HCT116 (cell line): ENCODE results near the gene ACVR1. TPM values are rescaled to one million over a fixed set of nuclear protein-coding genes. Genes with fewer than 3 reads are reported as not detected.

Source experiments
- ATAC-seq: fragments of 200-7000 bp; cut with Tn5 transposase; 2 replicates; pipeline ENCODE4 v1.9.1; 2020; ENCODE audit warnings: mild to moderate bottlenecking, moderate library complexity
- BruUV-seq: library from RNA; stranded (reverse); fragments of 400-500 nt; replicated peaks from 2 replicates; lab custom pipeline; 2021; lab: Mats Ljungman, UMichigan
- CTCF ChIA-PET: fragments of 300-600 bp; sonication (Branson Sonifier 250); formaldehyde crosslinking; loops from one replicate; lab custom pipeline; 2021; ENCODE audit warnings: antibody characterized with exemption; lab: Charles Lee
- POLR2A ChIA-PET: fragments of 300-600, 350-600 bp; sonication (Branson Sonifier 250); formaldehyde crosslinking; loops from one replicate; lab custom pipeline; 2021; ENCODE audit warnings: antibody characterized with exemption; lab: Charles Lee
- RAD21 ChIA-PET, 2 experiments: fragments of 300-600 bp; sonication (Branson Sonifier 250); formaldehyde crosslinking; loops; one replicate each; lab custom pipeline; 2023; ENCODE audit warnings: low total read pairs in 2 of 2; ENCODE audit not compliant: uncharacterized antibody in 2 of 2, unreplicated experiment in 2 of 2, low non-redundant PET in 1 of 2; lab: Charles Lee
- DNase-seq: peaks from one replicate; pipeline ENCODE4 v3.0.0-alpha.2; 2010; ENCODE audit warnings: low read depth, low spot score
- H2AFZ ChIP-seq: fragments of 200-600 bp; shearing (Covaris generic), sonication (generic); 2 replicates; pipeline ENCODE4 v1.6.1; 2017; ENCODE audit warnings: low read depth, mixed run types, mixed read lengths, antibody characterized with exemption, low read length; ENCODE audit not compliant: poor library complexity, severe bottlenecking
- H3K27ac ChIP-seq: 2 replicates; pipeline ENCODE4 v1.5.1; 2012; ENCODE audit warnings: low read depth, low read length
- H3K27me3 ChIP-seq: fragments of 200-600 bp; sonication (generic); 2 replicates; pipeline ENCODE4 v1.6.1; 2016; ENCODE audit warnings: mixed run types, low read length, mixed read lengths; ENCODE audit not compliant: insufficient read depth
- H3K36me3 ChIP-seq, 2 experiments: fragments of 200-500 bp in 1 of 2; fragments of 200-600 bp in 1 of 2; sonication (Bioruptor generic) in 1 of 2; sonication (generic) in 1 of 2; 2 replicates each; pipeline versions ENCODE4 v1.5.1 to v1.6.1; 2014 to 2016; ENCODE audit warnings: low read length in 2 of 2, inconsistent platforms in 1 of 2, mixed read lengths in 1 of 2, mixed run types in 1 of 2; ENCODE audit not compliant: insufficient read depth in 2 of 2, control insufficient read depth in 1 of 2
- H3K4me1 ChIP-seq, 2 experiments: fragments of 200-600 bp in 1 of 2; sonication (generic) in 1 of 2; 2 replicates each; pipeline versions ENCODE4 v1.5.1 to v1.6.1; 2012 to 2017; ENCODE audit warnings: low read length in 2 of 2, inconsistent platforms in 1 of 2, mild to moderate bottlenecking in 1 of 2, mixed read lengths in 1 of 2, mixed run types in 1 of 2, moderate library complexity in 1 of 2; ENCODE audit not compliant: insufficient read depth in 2 of 2, control insufficient read depth in 1 of 2
- H3K4me2 ChIP-seq: fragments of 200-600 bp; sonication (generic); 2 replicates; pipeline ENCODE4 v1.6.1; 2017; ENCODE audit warnings: mixed run types, low read length, mixed read lengths
- H3K4me3 ChIP-seq, 2 experiments: fragments of 200-600 bp in 1 of 2; sonication (generic) in 1 of 2; replicated peaks in 1 of 2; 2 replicates each; pipeline ENCODE4 v1.5.1; 2011 to 2016; ENCODE audit warnings: low read length in 2 of 2, control low read depth in 1 of 2, low read depth in 1 of 2, mild to moderate bottlenecking in 1 of 2, mixed read lengths in 1 of 2, mixed run types in 1 of 2
- H3K79me2 ChIP-seq: fragments of 200-600 bp; sonication (generic); 2 replicates; pipeline ENCODE4 v1.6.1; 2017; ENCODE audit warnings: mild to moderate bottlenecking, mixed run types, low read length, moderate library complexity, mixed read lengths; ENCODE audit not compliant: insufficient read depth
- H3K9ac ChIP-seq: fragments of 200-600 bp; sonication (generic); 2 replicates; pipeline ENCODE4 v1.6.1; 2016; ENCODE audit warnings: low read length, mixed read lengths
- H3K9me2 ChIP-seq: fragments of 200-600 bp; sonication (generic), shearing (Covaris generic); 2 replicates; pipeline ENCODE4 v1.6.1; 2017; ENCODE audit warnings: mixed run types, mild to moderate bottlenecking, moderate library complexity; ENCODE audit not compliant: insufficient read depth
- H3K9me3 ChIP-seq, 2 experiments: fragments of 200-500 bp in 1 of 2; fragments of 200-600 bp in 1 of 2; sonication (Bioruptor generic) in 1 of 2; sonication (generic) in 1 of 2; 2 replicates each; pipeline ENCODE4 v1.6.1; 2014 to 2017; ENCODE audit warnings: low read length in 2 of 2, mixed read lengths in 2 of 2, inconsistent platforms in 1 of 2, low read depth in 1 of 2, mild to moderate bottlenecking in 1 of 2, mixed run types in 1 of 2, moderate library complexity in 1 of 2; ENCODE audit not compliant: control insufficient read depth in 1 of 2, insufficient read depth in 1 of 2
- H4K20me1 ChIP-seq: fragments of 200-600 bp; sonication (generic), shearing (Covaris generic); 2 replicates; pipeline ENCODE4 v1.6.1; 2017; ENCODE audit warnings: mixed run types, mild to moderate bottlenecking, moderate library complexity; ENCODE audit not compliant: insufficient read depth
- ATF3 ChIP-seq: IDR thresholded peaks from 2 replicates; pipeline ENCODE4 v1.6.1; 2012
- CBX3 ChIP-seq: IDR thresholded peaks from 2 replicates; pipeline ENCODE4 v1.6.1; 2012; ENCODE audit warnings: low read depth
- CEBPB ChIP-seq: IDR thresholded peaks from 2 replicates; pipeline ENCODE4 v1.6.1; 2012; ENCODE audit warnings: low read depth
- CTCF ChIP-seq, 3 experiments: fragments of 200-600 bp in 1 of 3; sonication (generic) in 1 of 3; IDR thresholded peaks in 2 of 3; conservative IDR thresholded peaks in 1 of 3; 2 replicates each; pipeline ENCODE4 v1.5.1; 2012 to 2017; ENCODE audit warnings: low read depth in 2 of 3, low read length in 2 of 3, antibody characterized with exemption in 1 of 3, borderline replicate concordance in 1 of 3, control low read depth in 1 of 3, mild to moderate bottlenecking in 1 of 3, mixed read lengths in 1 of 3, mixed run types in 1 of 3, moderate library complexity in 1 of 3; ENCODE audit not compliant: insufficient read depth in 1 of 3
- EZH2 ChIP-seq: fragments of 200-600 bp; sonication (generic); IDR thresholded peaks from 2 replicates; pipeline ENCODE4 v1.6.1; 2017; ENCODE audit warnings: antibody characterized with exemption, mixed run types
- FOSL1 ChIP-seq: IDR thresholded peaks from 2 replicates; pipeline ENCODE4 v1.6.1; 2012; ENCODE audit warnings: low read depth
- POLR2A ChIP-seq: IDR thresholded peaks from 2 replicates; pipeline ENCODE4 v1.7.0; 2011; ENCODE audit warnings: borderline replicate concordance; ENCODE audit not compliant: insufficient read depth, insufficient read length; ENCODE audit errors: extremely low read depth
- POLR2AphosphoS5 ChIP-seq: IDR thresholded peaks from 2 replicates; pipeline ENCODE4 v1.6.1; 2011; ENCODE audit warnings: mild to moderate bottlenecking, low read depth, low read length, moderate library complexity
- REST ChIP-seq: IDR thresholded peaks from 2 replicates; pipeline ENCODE4 v1.6.1; 2012; ENCODE audit warnings: low read depth
- SIN3A ChIP-seq: IDR thresholded peaks from 2 replicates; pipeline ENCODE4 v1.6.1; 2012; ENCODE audit warnings: low read depth
- SP1 ChIP-seq: IDR thresholded peaks from 2 replicates; pipeline ENCODE4 v1.6.1; 2012; ENCODE audit warnings: low read depth
- SRF ChIP-seq: IDR thresholded peaks from 2 replicates; pipeline ENCODE4 v1.6.1; 2012; ENCODE audit warnings: low read depth
- TCF7L2 ChIP-seq: IDR thresholded peaks from 2 replicates; pipeline ENCODE4 v1.7.0; 2011; ENCODE audit warnings: borderline replicate concordance, inconsistent platforms; ENCODE audit not compliant: insufficient read depth, insufficient read length; ENCODE audit errors: extremely low read depth
- ZBTB33 ChIP-seq: IDR thresholded peaks from 2 replicates; pipeline ENCODE4 v1.6.1; 2011; ENCODE audit warnings: mild to moderate bottlenecking, low read length, moderate library complexity; ENCODE audit not compliant: insufficient replicate concordance; ENCODE audit errors: extremely low read depth
- ZFX ChIP-seq: fragments of 450-650 bp; IDR thresholded peaks from 2 replicates; pipeline ENCODE4 v1.6.1; 2017
- ZNF274 ChIP-seq: fragments of 200-500 bp; sonication (Bioruptor generic); IDR thresholded peaks from 2 replicates; pipeline ENCODE4 v1.6.1; 2014; ENCODE audit warnings: mild to moderate bottlenecking, low read depth, low read length, inconsistent platforms
- intact Hi-C: fragments of 100-400 bp; cut with micrococcal nuclease; formaldehyde crosslinking; loops from 2 replicates; pipeline ENCODE4 v1.10.0; 2022
- total RNA-seq: library from RNA; stranded (reverse); gene quantifications from one replicate; pipeline ENCODE4 v1.2.1, GENCODE V29; 2021; ENCODE audit not compliant: unreplicated experiment

Gene ACVR1
- total RNA-seq, 1 experiment from 2014 or later, result 16.9 TPM

- DNase-seq, result no peak
- TF ChIP-seq CBX3 (no peak), CEBPB (no peak), SP1 (no peak), CTCF (IDR thresholded peaks at IDR 0.05 in 2 of 3, conservative IDR thresholded peaks at IDR 0.05 in 1 of 3; ENCODE audit: borderline replicate concordance in 1 of 3, insufficient read depth in 1 of 3, low read depth in 2 of 3, low read length in 2 of 3) (no peak), ZBTB33 (no peak), SRF (no peak), POLR2A (no peak), POLR2AphosphoS5 (no peak), ZFX (no peak), FOSL1 (no peak), ATF3 (no peak), EZH2 (no peak), TCF7L2 (no peak), REST (no peak), ZNF274 (no peak), SIN3A (no peak)
- CTCF ChIA-PET, result no interaction called here
- no peak for ATAC-seq
- H3K79me2 ChIP-seq, result no peaks in the 10 kb centered on the region
- no peaks in the 10 kb centered on the region; a peak in 1 of 4 replicates for H3K4me1 ChIP-seq
- H3K27me3 ChIP-seq, result no peaks in the 10 kb centered on the region
- no peaks in the 10 kb centered on the region for H3K9me2 ChIP-seq
- H3K4me3 ChIP-seq, result no peak overlapping the region
- no peak overlapping the region for H3K9ac ChIP-seq
- no peaks in the 10 kb centered on the region for H3K9me3 ChIP-seq
- intact Hi-C loops, result no loop called here
- no peak overlapping the region for H2AFZ ChIP-seq
- H3K4me2 ChIP-seq, result no peak overlapping the region
- RAD21 ChIA-PET, result no interaction called here
- peaks cover 0 to 2% of the 10 kb centered on the region in 2 experiments; a peak in 1 of 4 replicates for H3K36me3 ChIP-seq
- no TSS peak for BruUV-seq
- POLR2A ChIA-PET, result no interaction called here
- no peak overlapping the region for H3K27ac ChIP-seq
- H4K20me1 ChIP-seq, result no peaks in the 10 kb centered on the region
These were observed 55.9 kb downstream of the ACVR1 start for GRCh38 chr2:157820193-157820592.
